HUES48 (cell line): ENCODE data around the gene MYO9A.

ENCODE experiments used
- H3K27ac ChIP-seq: one replicate; pipeline ENCODE4 v1.7.0; 2013; ENCODE audit warnings: low read depth, low read length, inconsistent platforms
- H3K27me3 ChIP-seq: 2 replicates; pipeline ENCODE4 v1.6.1; 2013; ENCODE audit warnings: mild to moderate bottlenecking, low read length; ENCODE audit not compliant: control insufficient read depth, insufficient read depth
- H3K36me3 ChIP-seq: 2 replicates; pipeline ENCODE4 v1.6.1; 2013; ENCODE audit warnings: low read length; ENCODE audit not compliant: control insufficient read depth, insufficient read depth
- H3K4me1 ChIP-seq: 2 replicates; pipeline ENCODE4 v1.6.1; 2013; ENCODE audit warnings: mild to moderate bottlenecking, low read length; ENCODE audit not compliant: control insufficient read depth, insufficient read depth
- H3K4me3 ChIP-seq: 2 replicates; pipeline ENCODE4 v1.5.1; 2013; ENCODE audit warnings: mild to moderate bottlenecking, low read depth, low read length
- H3K9ac ChIP-seq: 2 replicates; pipeline ENCODE4 v1.6.1; 2013; ENCODE audit warnings: mild to moderate bottlenecking, low read depth, low read length, moderate library complexity
- H3K9me3 ChIP-seq: 2 replicates; pipeline ENCODE4 v1.6.1; 2013; ENCODE audit warnings: low read length; ENCODE audit not compliant: control insufficient read depth, insufficient read depth

MYO9A gene

DNA sequence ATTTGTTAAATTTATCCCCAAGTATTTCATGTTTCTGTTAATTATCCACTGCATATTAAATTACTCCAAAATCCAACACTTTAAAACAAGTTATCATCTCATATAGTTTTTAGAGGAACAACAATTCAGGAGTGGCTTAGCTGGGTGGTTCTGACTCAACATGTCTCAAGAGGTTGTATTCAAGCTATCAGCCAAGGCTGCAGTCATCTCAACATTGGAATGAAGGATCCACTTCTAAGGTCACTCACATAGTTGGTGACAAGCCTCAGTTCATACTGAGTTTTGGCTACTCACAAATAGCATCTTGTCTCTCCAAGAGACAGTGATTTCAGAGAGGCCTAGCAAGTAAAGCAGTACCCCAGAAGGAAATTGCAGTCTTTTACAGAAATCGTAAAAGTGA, 172.9 kb downstream of the MYO9A start:
- Histone ChIP-seq H3K4me1 (no peaks in the 10 kb centered on the region), H3K36me3 (no peaks in the 10 kb centered on the region), H3K9me3 (no peaks in the 10 kb centered on the region), H3K4me3 (no peak overlapping the region), H3K27ac (no peak overlapping the region), H3K9ac (no peak overlapping the region), H3K27me3 (no peaks in the 10 kb centered on the region)

DNA sequence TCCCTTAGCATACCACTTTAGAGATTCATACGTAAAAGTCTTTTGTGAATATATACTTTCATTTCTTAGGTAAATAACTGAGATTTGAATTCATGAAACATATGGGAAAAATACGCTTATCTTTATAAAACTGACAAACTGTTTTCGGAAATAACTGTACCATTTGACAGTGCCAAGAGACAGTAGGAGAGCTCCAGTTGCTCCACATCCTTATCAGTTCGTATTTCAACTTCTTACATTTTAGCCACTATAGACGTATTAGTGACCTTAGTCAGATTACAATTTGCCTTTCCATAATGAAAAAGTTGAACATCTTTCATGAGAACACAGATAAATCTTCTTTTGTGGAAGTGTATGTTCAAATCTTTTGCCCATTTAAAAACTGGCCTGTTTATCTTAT, 174.1 kb downstream of the MYO9A start:
- Histone ChIP-seq H3K27ac (no peak overlapping the region), H3K9ac (no peak overlapping the region), H3K36me3 (no peaks in the 10 kb centered on the region), H3K4me1 (no peaks in the 10 kb centered on the region), H3K4me3 (no peak overlapping the region), H3K9me3 (no peaks in the 10 kb centered on the region), H3K27me3 (no peaks in the 10 kb centered on the region)

DNA sequence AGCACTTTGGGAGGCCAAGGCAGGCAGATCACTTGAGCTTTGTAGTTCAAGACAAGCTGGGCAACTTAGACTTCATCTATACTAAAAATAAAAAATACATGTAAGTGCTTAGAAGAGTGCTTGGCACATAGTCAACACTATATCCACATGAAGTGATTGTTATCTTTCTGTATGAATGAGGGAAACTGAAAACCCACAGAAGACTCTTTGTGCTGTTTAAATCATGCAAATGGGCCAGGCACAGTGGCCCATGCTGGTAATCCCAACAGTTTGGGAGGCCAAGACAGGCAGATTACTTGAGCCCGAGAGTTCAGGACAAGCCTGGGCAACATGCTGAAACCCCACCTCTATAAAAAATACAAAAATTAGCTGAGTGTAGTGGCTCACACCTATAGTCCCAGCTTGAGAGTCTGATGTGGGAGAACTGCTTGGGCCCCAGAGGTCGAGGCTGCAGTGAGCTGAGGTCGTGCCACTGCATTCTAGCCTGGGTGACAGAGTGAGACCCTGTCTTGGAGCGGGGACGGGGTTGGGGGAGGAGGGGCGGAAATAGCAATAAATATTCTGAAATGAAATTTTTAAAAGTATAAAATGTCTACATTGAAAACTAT, 177.9 kb downstream of the MYO9A start:
- no peaks in the 10 kb centered on the region for H3K4me1 ChIP-seq
- no peak overlapping the region for H3K9ac ChIP-seq
- H3K36me3 ChIP-seq = no peaks in the 10 kb centered on the region
- no peaks in the 10 kb centered on the region for H3K27me3 ChIP-seq
- H3K27ac ChIP-seq = no peak overlapping the region
- H3K9me3 ChIP-seq = no peaks in the 10 kb centered on the region
- H3K4me3 ChIP-seq = no peak overlapping the region

DNA sequence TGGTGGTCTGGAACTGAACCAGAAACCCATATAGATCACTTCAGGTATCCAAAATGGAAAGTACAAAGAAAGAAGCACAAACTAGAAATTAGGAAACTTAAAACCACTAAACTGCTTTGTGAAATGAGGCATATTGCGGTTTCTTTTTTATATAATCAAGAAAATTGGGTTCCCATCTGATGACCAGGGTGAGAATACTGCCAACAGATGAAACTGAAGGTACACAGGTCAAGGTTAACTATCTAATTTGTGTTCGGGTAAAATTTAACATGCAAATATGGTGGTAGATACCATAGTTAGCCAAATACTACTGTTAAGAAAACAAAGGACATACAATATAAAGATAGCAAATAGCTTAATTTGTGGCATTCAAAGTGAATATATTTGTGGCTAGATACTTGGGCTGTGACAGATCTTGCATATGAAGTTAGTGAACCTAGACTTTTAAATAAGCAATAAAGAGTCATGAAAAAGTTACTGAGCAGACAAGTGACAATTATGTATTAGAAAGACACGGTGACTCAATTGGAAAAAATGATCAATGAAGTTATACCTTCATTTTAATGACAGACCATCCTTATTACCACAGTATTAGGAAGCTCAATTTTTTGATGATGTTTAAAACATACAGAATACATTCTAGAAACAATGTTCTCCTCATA, 180.2 kb downstream of the MYO9A start:
- Histone ChIP-seq H3K9ac (no peak overlapping the region), H3K9me3 (no peaks in the 10 kb centered on the region), H3K27me3 (no peaks in the 10 kb centered on the region), H3K4me1 (no peaks in the 10 kb centered on the region), H3K4me3 (no peak overlapping the region), H3K27ac (no peak overlapping the region), H3K36me3 (peaks cover 4% of the 10 kb centered on the region; the same call in 1 of the 2 replicates)

DNA sequence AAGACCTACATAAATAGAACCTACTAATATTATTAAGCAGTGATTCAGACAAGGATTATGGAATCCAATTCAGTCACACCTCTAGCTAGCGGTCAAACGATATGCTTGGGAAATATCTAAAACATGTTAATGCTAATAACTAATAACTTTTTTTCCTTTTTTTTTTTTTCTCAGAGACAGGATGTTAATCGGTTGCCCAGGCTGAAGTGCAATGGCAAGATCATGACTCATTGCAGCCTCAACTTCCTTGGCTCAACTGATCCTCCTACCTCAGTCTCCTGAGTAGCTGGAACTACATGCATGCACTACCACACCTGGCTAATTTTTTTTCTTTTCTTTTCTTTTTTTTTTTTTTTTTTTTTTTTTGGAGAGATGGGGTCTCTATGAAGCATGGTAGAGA, 183.5 kb downstream of the MYO9A start:
- Histone ChIP-seq H3K36me3 (peaks cover 14% of the 10 kb centered on the region; the same call in 1 of the 2 replicates), H3K4me3 (no peak overlapping the region), H3K27me3 (no peaks in the 10 kb centered on the region), H3K27ac (no peak overlapping the region), H3K4me1 (no peaks in the 10 kb centered on the region), H3K9me3 (no peaks in the 10 kb centered on the region), H3K9ac (no peak overlapping the region)

DNA sequence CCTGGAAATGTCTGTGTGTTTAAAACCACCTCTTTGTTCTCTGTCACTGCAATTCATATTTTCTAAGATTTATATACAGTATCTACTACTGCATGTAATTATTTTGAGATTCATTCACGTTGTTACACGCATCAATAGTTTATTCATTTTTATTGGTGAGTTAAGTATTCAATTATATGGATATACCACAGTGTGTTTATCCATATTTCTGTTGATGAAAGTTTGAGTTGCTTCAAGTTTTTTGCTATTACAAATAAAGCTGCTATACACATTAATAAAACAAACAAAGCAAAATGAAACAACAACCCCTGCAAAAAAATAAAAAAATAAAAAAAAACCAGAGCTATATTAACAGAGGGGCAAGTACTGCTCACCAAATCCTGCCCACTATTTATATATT, 185.3 kb downstream of the MYO9A start:
- Histone ChIP-seq H3K9ac (no peak overlapping the region), H3K4me1 (no peaks in the 10 kb centered on the region), H3K27me3 (no peaks in the 10 kb centered on the region), H3K36me3 (peaks cover 14% of the 10 kb centered on the region; the same call in 1 of the 2 replicates), H3K4me3 (no peak overlapping the region), H3K9me3 (no peaks in the 10 kb centered on the region), H3K27ac (no peak overlapping the region)

DNA sequence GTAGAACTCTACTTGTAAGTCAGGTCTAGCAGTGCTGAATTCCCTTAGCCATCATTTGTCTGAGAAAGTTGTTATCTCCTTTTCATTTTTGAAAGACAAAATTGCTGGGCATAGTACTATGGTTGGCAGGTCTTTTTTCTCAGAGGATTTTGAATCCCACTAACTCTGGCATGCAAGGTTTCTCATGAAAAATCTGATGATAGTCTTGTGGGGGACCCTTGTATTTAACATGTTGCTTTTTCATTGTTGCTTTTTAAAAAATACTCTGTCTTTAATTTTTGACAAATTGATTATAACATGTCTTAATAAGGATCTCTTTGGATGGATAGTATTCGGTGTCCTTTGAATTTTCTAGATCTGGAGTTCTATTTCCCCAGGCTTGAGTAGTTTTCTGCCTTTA, 186.7 kb downstream of the MYO9A start:
- no peak overlapping the region for H3K27ac ChIP-seq
- H3K4me1 ChIP-seq = no peaks in the 10 kb centered on the region
- peaks cover 14% of the 10 kb centered on the region; the same call in 1 of the 2 replicates for H3K36me3 ChIP-seq
- H3K4me3 ChIP-seq = no peak overlapping the region
- no peaks in the 10 kb centered on the region for H3K9me3 ChIP-seq
- H3K27me3 ChIP-seq = no peaks in the 10 kb centered on the region
- no peak overlapping the region for H3K9ac ChIP-seq

DNA sequence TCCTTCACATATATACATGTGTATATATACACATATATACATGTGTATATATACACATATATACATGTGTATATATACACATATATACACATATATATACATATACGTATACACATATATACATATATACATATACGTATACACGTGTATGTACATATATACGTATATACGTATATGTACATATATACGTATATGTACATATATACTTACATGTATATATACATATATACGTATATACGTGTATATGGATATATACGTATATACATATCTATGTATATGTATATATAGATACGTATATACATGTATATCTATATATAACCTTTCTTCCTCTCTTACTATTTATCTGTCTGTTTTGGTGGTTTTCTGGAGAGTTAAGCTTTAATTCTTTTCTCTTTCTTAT, 192.8 kb downstream of the MYO9A start:
- no peaks in the 10 kb centered on the region for H3K9me3 ChIP-seq
- no peaks in the 10 kb centered on the region for H3K27me3 ChIP-seq
- H3K9ac ChIP-seq = no peak overlapping the region
- H3K36me3 ChIP-seq = no peaks in the 10 kb centered on the region
- no peak overlapping the region for H3K27ac ChIP-seq
- H3K4me3 ChIP-seq = no peak overlapping the region
- H3K4me1 ChIP-seq = no peaks in the 10 kb centered on the region

DNA sequence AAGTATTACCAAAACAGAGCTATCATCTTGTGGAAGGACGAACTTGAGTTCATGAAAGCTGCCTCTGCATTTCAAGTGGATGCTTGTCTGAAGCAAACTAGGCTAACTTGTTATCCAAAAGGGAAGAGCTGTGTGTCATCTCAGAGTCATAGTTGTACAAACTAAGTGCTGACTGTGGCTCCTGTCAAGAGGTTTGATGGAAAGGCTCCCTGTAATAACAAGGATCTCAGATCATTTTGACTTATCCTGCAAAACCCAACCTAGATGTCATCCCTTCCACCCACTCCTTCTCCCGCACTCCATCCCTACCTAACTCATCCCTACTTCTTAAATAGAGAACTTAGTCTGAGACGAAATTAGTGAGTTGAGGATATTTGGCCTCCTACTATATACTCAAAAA, 196.8 kb downstream of the MYO9A start:
- Histone ChIP-seq H3K27ac (no peak overlapping the region), H3K36me3 (no peaks in the 10 kb centered on the region), H3K4me1 (peaks cover under 1% of the 10 kb centered on the region; the same call in 1 of the 2 replicates), H3K9me3 (no peaks in the 10 kb centered on the region), H3K27me3 (no peaks in the 10 kb centered on the region), H3K9ac (no peak overlapping the region), H3K4me3 (no peak overlapping the region)

DNA sequence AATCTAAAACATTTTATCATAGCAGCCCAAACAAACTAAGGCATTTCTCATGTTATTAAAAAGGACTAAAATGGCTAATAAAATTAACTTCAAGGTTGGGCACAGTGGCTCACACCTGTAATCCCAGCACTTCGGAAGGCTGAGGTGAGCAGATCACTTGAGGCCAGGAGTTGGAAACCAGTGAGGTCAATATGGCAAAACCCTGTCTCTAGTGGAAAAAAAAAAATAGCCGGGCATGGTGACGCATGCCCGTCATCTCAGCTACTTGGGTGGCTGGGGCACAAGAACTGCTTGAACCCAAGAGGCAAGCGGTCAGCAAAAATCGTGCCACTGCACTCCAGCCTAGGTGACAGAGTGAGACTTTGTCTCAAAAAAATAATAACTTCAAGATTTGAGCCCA, 197.4 kb downstream of the MYO9A start:
- H3K4me1 ChIP-seq = peaks cover 3% of the 10 kb centered on the region; the same call in 1 of the 2 replicates
- no peaks in the 10 kb centered on the region for H3K9me3 ChIP-seq
- H3K27me3 ChIP-seq = no peaks in the 10 kb centered on the region
- H3K9ac ChIP-seq = no peak overlapping the region
- no peaks in the 10 kb centered on the region for H3K36me3 ChIP-seq
- H3K27ac ChIP-seq = no peak overlapping the region
- no peak overlapping the region for H3K4me3 ChIP-seq

DNA sequence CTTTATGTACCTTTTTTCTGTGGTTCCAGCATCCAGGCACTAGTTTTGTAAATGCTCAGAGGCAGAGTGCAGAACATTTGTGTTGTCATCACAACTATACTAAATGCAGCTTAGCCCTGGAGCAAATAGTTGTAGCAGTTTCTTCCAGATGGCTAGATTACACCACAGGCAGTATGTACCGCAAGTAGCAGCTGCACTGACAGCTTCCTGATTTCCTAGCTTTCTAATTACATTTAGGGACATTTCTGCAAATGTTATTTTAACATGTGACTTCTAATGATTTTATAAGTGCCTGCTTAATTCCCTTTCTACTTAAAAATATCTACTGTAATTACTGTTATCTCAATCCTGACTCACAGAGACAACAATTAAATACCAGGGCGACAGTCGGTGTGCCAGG, 201.1 kb downstream of the MYO9A start:
- no peaks in the 10 kb centered on the region for H3K27me3 ChIP-seq
- peaks cover 3% of the 10 kb centered on the region; the same call in 1 of the 2 replicates for H3K4me1 ChIP-seq
- no peaks in the 10 kb centered on the region for H3K9me3 ChIP-seq
- H3K27ac ChIP-seq = no peak overlapping the region
- no peak overlapping the region for H3K9ac ChIP-seq
- H3K4me3 ChIP-seq = no peak overlapping the region
- no peaks in the 10 kb centered on the region for H3K36me3 ChIP-seq
